OCI-LY7 (cell line): Measurements from ENCODE around the gene KIF16B.

Source experiments
- CTCF ChIP-seq: fragments of 200-600 bp; sonication (generic); conservative IDR thresholded peaks from 2 replicates; pipeline ENCODE4 v1.5.1; 2014; ENCODE audit warnings: mild to moderate bottlenecking, antibody characterized with exemption, low read length, moderate library complexity, mixed read lengths
- EZH2phosphoT487 ChIP-seq: fragments of 200-600 bp; sonication (generic); IDR thresholded peaks from 2 replicates; pipeline ENCODE4 v1.6.1; 2018; ENCODE audit warnings: low read depth, borderline replicate concordance, mild to moderate bottlenecking, mixed run types, antibody characterized with exemption, low read length, moderate library complexity, mixed read lengths

- TF ChIP-seq CTCF (no peak), EZH2phosphoT487 (no peak)
These were observed 26.0 kb upstream of the KIF16B start for GRCh38 chr20:16599257-16599656.
